ENCODE measurements around the gene RAB36. TPM values are rescaled to one million over a fixed set of nuclear protein-coding genes. Genes with fewer than 3 reads are reported as not detected.

RAB36 gene
- total RNA-seq, 1 donor from 2014 or later = 1.8 TPM

DNA sequence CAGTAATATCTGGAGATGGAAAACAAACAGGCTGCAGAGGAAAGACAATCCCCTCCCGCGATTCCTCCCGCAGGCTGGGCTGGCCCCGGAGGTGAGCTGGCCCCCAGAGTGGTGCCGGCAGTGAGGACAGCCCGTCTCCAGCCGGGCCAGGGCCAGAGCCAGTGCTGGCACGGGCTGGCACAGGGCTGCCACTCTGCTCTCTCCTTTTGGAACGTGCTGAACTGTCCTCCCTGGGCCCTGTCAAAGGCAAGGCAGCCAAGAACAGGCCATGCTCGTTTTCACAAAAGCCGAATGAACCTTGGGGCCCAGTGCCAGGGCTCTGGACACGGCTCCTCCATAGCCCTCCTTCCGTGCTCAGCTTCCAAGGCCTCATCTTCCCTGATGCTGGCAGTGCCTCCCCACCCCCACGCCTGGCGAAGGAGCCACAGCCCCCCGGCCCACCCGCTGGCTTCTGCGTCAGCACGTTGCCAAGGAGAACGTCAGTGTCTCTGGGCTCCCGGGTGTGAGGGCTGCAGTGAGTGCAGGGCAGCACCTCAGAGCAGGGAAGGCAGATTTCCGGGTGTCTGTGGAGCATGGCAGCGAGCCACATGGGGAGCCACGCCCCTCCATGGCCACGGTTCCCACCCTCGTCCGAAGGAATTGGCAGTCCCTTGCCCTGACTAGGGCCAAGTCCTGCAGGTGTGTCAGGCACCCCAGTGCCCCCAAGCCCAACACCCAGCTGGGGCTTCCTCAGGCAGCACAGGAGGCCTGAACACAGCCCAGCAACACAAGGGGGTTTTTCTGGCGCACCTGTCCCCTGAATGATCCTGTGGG, 46.4 kb upstream of the RAB36 start:
- peak in 1 of 2 donors; percentile 69 for DNase-seq (ENCODE audit: low spot score in 2 of 2)
- Histone ChIP-seq H3K27ac (peak overlapping the region; percentile 71 to 81), H3K9me3 (no peaks in the 10 kb centered on the region), H3K27me3 (no peaks in the 10 kb centered on the region), H3K4me1 (peaks cover 9 to 20% of the 10 kb centered on the region in 2 donors), H3K4me3 (peak overlapping the region in 1 of 2 donors; percentile 22), H3K36me3 (peaks cover 0 to 6% of the 10 kb centered on the region in 2 donors)
- TF ChIP-seq CTCF (IDR thresholded peaks at IDR 0.05) = no peak
- intact Hi-C loops (cut with DNase I) = no loop called here

DNA sequence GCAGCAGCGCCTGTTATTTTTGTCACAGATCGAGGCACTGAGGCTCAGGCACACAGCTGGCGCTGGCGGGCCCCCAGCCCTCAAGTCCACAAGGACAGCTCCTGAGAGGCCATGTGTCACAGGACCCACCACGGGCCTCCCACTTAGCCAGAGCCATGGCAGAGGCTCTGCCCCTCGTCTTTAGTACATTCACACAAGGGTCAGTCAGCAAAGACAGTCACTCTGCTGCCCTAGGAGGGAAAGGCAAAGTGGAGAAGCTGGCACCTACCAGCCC, 45.8 kb upstream of the RAB36 start:
- Histone ChIP-seq H3K9me3 (no peaks in the 10 kb centered on the region), H3K27ac (peak overlapping the region; percentile 71 to 81), H3K4me1 (peaks cover 9 to 20% of the 10 kb centered on the region in 2 donors), H3K27me3 (no peaks in the 10 kb centered on the region), H3K4me3 (no peak overlapping the region), H3K36me3 (peaks cover 0 to 6% of the 10 kb centered on the region in 2 donors)
- intact Hi-C loops (cut with DNase I) = no loop called here
- TF ChIP-seq CTCF (IDR thresholded peaks at IDR 0.05) = no peak
- no peak for DNase-seq (ENCODE audit: low spot score in 2 of 2)

GRCh38 chr22:23100124-23100801, 45.0 kb upstream of the RAB36 start:
- Histone ChIP-seq H3K4me1 (peaks cover 9 to 20% of the 10 kb centered on the region in 2 donors), H3K4me3 (no peak overlapping the region), H3K27ac (no peak overlapping the region), H3K9me3 (no peaks in the 10 kb centered on the region), H3K36me3 (peaks cover 0 to 6% of the 10 kb centered on the region in 2 donors), H3K27me3 (no peaks in the 10 kb centered on the region)
- no peak for TF ChIP-seq CTCF (IDR thresholded peaks at IDR 0.05)
- intact Hi-C loops (cut with DNase I) = no loop called here
- DNase-seq (ENCODE audit: low spot score in 2 of 2) = no peak

- Histone ChIP-seq H3K4me3 (no peak overlapping the region), H3K9me3 (no peaks in the 10 kb centered on the region), H3K4me1 (peaks cover 9 to 20% of the 10 kb centered on the region in 2 donors), H3K27ac (no peak overlapping the region), H3K36me3 (no peaks in the 10 kb centered on the region), H3K27me3 (no peaks in the 10 kb centered on the region)
- DNase-seq (ENCODE audit: low spot score in 2 of 2) = no peak
- intact Hi-C loops (cut with DNase I) = no loop called here
- no peak for TF ChIP-seq CTCF (IDR thresholded peaks at IDR 0.05)
Observed at GRCh38 chr22:23101524-23101923, 43.8 kb upstream of the RAB36 start.

GRCh38 chr22:23102002-23102655, 43.1 kb upstream of the RAB36 start:
- no peak overlapping the region for H3K27ac ChIP-seq

More at GRCh38 chr22:23102002-23102655, 43.1 kb upstream of the RAB36 start:
- Histone ChIP-seq H3K4me3 (no peak overlapping the region), H3K4me1 (peaks cover 9 to 20% of the 10 kb centered on the region in 2 donors), H3K36me3 (no peaks in the 10 kb centered on the region), H3K27me3 (no peaks in the 10 kb centered on the region), H3K9me3 (no peaks in the 10 kb centered on the region)
- no peak for TF ChIP-seq CTCF (IDR thresholded peaks at IDR 0.05)
- intact Hi-C loops (cut with DNase I) = no loop called here
- no peak for DNase-seq (ENCODE audit: low spot score in 2 of 2)
